HG02981 (cell line): ENCODE data around the gene KNSTRN.

Source experiments
- ATAC-seq: cut with Tn5 transposase; IDR thresholded peaks from one replicate; pipeline ENCODE4 v1.9.1; 2021; ENCODE audit warnings: mild to moderate bottlenecking, moderate library complexity; ENCODE audit not compliant: unreplicated experiment

The KNSTRN gene

GRCh38 chr15:40425681-40426080 lies 43.2 kb downstream of the KNSTRN start:
- ATAC-seq = no peak

GRCh38 chr15:40427188-40427587 lies 44.7 kb downstream of the KNSTRN start:
- no peak for ATAC-seq

- ATAC-seq = no peak
Observed at GRCh38 chr15:40428185-40428584, 45.7 kb downstream of the KNSTRN start.

- no peak for ATAC-seq
Observed at GRCh38 chr15:40429068-40429710, 46.7 kb downstream of the KNSTRN start.

GRCh38 chr15:40430271-40430805 lies 47.8 kb downstream of the KNSTRN start:
- no peak for ATAC-seq

- no peak for ATAC-seq
Observed at GRCh38 chr15:40435023-40435709, 52.6 kb downstream of the KNSTRN start.

GRCh38 chr15:40435710-40436089 lies 53.2 kb downstream of the KNSTRN start:
- ATAC-seq = no peak

GRCh38 chr15:40436116-40436891 lies 53.8 kb downstream of the KNSTRN start:
- ATAC-seq = no peak

- no peak for ATAC-seq
Observed at GRCh38 chr15:40436892-40437751, 54.6 kb downstream of the KNSTRN start.

- no peak for ATAC-seq
Observed at GRCh38 chr15:40437752-40438687, 55.5 kb downstream of the KNSTRN start.

GRCh38 chr15:40438712-40439111 lies 56.2 kb downstream of the KNSTRN start:
- no peak for ATAC-seq

- ATAC-seq = no peak
Observed at GRCh38 chr15:40439461-40439959, 57.0 kb downstream of the KNSTRN start.

GRCh38 chr15:40439960-40440742 lies 57.6 kb downstream of the KNSTRN start:
- ATAC-seq = no peak

GRCh38 chr15:40440743-40441564 lies 58.4 kb downstream of the KNSTRN start, which contains the start of gene BAHD1:
Gene BAHD1, plus strand, starts transcription at chr15:40440953. Its CDS starts 17,512 bp downstream, at chr15:40458465.
- ATAC-seq = peak; percentile 85

- peak; percentile 13 for ATAC-seq
Observed at GRCh38 chr15:40441565-40442531, 59.3 kb downstream of the KNSTRN start.

- no peak for ATAC-seq
Observed at GRCh38 chr15:40443255-40443654, 60.7 kb downstream of the KNSTRN start.
